Measurements from ENCODE around the gene CBX8. TPM values are rescaled to one million over a fixed set of nuclear protein-coding genes. Genes with fewer than 3 reads are reported as not detected.
A peak's percentile ranks its signal among the peaks of the same experiment; 100 is the strongest.

Gene CBX8
- total and polyA plus RNA-seq, 2 of the 13 experiments (the other 11 are each of a cell fraction or from before 2014, with no cell fraction given), result 0.34 to 12.6 TPM

- TF ChIP-seq PREB (CRISPR knock-in tag; IDR thresholded peaks at IDR 0.05) (0 out of 2 replicates have a peak, but pooled peaks have one; percentile 28), TBX2 (CRISPR knock-in tag; IDR thresholded peaks at IDR 0.05; ENCODE audit: borderline replicate concordance) (no peak), MED1 (CRISPR knock-in tag; IDR thresholded peaks at IDR 0.05) (peak; percentile 35), MTA1 (CRISPR knock-in tag; IDR thresholded peaks at IDR 0.05; ENCODE audit: borderline replicate concordance) (peak; percentile 70; the same call in 1 of the 2 replicates), MATR3 (CRISPR knock-in tag; IDR thresholded peaks at IDR 0.05) (no peak), ZNF367 (CRISPR knock-in tag; IDR thresholded peaks at IDR 0.05; ENCODE audit: borderline replicate concordance) (no peak), ZFX (CRISPR knock-in tag; IDR thresholded peaks at IDR 0.05; ENCODE audit: low read depth) (peak; percentile 65), CC2D1A (CRISPR knock-in tag; IDR thresholded peaks at IDR 0.05) (no peak), FOXJ3 (CRISPR knock-in tag; IDR thresholded peaks at IDR 0.05; ENCODE audit: borderline replicate concordance) (no peak), PTBP1 (IDR thresholded peaks at IDR 0.05; ENCODE audit: low read depth, low read length, poor library complexity, severe bottlenecking) (no peak), THAP8 (CRISPR knock-in tag; IDR thresholded peaks at IDR 0.05; ENCODE audit: borderline replicate concordance) (no peak), SOX13 (IDR thresholded peaks at IDR 0.05) (no peak), SOX13 (CRISPR knock-in tag; conservative IDR thresholded peaks at IDR 0.05 in 1 of 2, IDR thresholded peaks at IDR 0.05 in 1 of 2) (peak in 1 of 2 experiments; percentile 46; a peak in 1 of 4 replicates), DNMT1 (CRISPR knock-in tag; IDR thresholded peaks at IDR 0.05) (no peak; the same call in 1 of the 2 replicates)
- TF ChIP-seq, protein P1, sequence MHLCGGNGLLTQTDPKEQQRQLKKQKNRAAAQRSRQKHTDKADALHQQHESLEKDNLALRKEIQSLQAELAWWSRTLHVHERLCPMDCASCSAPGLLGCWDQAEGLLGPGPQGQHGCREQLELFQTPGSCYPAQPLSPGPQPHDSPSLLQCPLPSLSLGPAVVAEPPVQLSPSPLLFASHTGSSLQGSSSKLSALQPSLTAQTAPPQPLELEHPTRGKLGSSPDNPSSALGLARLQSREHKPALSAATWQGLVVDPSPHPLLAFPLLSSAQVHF (CRISPR knock-in tag; IDR thresholded peaks at IDR 0.05), result no peak
- TF ChIP-seq, protein P2, sequence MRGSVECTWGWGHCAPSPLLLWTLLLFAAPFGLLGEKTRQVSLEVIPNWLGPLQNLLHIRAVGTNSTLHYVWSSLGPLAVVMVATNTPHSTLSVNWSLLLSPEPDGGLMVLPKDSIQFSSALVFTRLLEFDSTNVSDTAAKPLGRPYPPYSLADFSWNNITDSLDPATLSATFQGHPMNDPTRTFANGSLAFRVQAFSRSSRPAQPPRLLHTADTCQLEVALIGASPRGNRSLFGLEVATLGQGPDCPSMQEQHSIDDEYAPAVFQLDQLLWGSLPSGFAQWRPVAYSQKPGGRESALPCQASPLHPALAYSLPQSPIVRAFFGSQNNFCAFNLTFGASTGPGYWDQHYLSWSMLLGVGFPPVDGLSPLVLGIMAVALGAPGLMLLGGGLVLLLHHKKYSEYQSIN (CRISPR knock-in tag; IDR thresholded peaks at IDR 0.05; ENCODE audit: borderline replicate concordance), result no peak
- TF ChIP-seq, protein P3, sequence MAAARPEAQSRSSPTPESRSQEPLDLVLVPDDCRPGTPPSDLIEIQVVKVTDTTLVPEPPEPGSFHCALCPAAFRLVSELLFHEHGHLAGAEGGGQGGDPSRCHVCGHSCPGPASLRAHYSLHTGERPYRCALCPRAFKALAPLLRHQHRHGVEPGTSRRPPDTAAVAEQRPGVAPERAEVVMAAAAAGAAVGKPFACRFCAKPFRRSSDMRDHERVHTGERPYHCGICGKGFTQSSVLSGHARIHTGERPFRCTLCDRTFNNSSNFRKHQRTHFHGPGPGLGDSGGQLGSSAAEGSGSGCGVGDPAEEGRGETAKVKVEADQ (CRISPR knock-in tag; IDR thresholded peaks at IDR 0.05; ENCODE audit: borderline replicate concordance), result no peak; the same call in 1 of the 2 replicates
- TF ChIP-seq, protein P4, sequence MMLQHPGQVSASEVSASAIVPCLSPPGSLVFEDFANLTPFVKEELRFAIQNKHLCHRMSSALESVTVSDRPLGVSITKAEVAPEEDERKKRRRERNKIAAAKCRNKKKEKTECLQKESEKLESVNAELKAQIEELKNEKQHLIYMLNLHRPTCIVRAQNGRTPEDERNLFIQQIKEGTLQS (CRISPR knock-in tag; IDR thresholded peaks at IDR 0.05), result no peak
- TF ChIP-seq, protein P5, sequence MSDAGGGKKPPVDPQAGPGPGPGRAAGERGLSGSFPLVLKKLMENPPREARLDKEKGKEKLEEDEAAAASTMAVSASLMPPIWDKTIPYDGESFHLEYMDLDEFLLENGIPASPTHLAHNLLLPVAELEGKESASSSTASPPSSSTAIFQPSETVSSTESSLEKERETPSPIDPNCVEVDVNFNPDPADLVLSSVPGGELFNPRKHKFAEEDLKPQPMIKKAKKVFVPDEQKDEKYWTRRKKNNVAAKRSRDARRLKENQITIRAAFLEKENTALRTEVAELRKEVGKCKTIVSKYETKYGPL (CRISPR knock-in tag; IDR thresholded peaks at IDR 0.05), result no peak
Measured at GRCh38 chr17:79808763-79809529, 12.1 kb upstream of the CBX8 start (continued).

All from HepG2 (cell line).